Tibial nerve (tissue), 3 donors: ENCODE results near the gene EFNB3.

Experiments used
- POLR2A ChIP-seq, 2 donors: fragments of 450-650 bp; IDR thresholded peaks; one replicate each; pipeline ENCODE4 v1.6.1; 2017; ENCODE audit warnings: antibody characterized with exemption in 2 of 2, mild to moderate bottlenecking in 2 of 2, moderate library complexity in 2 of 2
- TF ChIP-seq, protein P1 (sequence below), 5 experiments: fragments of 200-600 bp in 3 of 5; fragments of 450-650 bp in 2 of 5; sonication (generic) in 3 of 5; IDR thresholded peaks; one replicate each; pipeline ENCODE4 v1.5.1; 2016 to 2019; ENCODE audit warnings: antibody characterized with exemption in 5 of 5, mild to moderate bottlenecking in 3 of 5, moderate library complexity in 2 of 5

DNA sequence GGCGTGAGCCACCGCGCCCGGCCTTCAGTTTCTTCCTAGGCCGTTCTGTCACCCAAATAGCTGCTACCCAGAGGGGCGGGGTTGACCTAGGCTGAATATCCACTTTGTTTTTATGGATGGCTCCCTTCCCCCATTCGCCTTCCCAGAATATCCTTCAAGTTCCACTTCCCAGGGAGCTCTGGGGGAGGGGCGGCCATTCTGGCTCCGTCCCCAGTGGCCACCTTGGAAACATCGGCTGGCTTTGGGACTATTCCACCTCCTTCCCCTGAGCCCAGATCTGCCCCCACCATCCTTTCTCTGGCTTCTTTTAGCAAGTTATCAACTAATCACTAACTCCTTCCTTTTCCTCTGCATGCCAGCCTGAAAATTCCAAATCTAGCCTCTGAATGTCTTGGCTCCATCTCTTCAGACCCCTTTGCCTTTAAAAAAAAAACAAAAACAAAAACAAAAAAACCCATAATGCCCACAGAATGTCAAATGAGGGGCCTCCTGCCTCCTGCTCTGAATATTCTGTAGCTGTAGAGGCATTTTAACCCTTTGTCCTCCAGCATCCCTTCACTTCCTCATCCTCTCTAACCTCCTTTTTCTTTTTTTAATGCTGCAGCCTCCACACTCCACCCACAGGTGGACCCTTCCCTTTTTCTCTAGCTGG, 47.9 kb upstream of the EFNB3 start:
- no peak for TF ChIP-seq POLR2A (IDR thresholded peaks at IDR 0.05)
- TF ChIP-seq, protein P1, sequence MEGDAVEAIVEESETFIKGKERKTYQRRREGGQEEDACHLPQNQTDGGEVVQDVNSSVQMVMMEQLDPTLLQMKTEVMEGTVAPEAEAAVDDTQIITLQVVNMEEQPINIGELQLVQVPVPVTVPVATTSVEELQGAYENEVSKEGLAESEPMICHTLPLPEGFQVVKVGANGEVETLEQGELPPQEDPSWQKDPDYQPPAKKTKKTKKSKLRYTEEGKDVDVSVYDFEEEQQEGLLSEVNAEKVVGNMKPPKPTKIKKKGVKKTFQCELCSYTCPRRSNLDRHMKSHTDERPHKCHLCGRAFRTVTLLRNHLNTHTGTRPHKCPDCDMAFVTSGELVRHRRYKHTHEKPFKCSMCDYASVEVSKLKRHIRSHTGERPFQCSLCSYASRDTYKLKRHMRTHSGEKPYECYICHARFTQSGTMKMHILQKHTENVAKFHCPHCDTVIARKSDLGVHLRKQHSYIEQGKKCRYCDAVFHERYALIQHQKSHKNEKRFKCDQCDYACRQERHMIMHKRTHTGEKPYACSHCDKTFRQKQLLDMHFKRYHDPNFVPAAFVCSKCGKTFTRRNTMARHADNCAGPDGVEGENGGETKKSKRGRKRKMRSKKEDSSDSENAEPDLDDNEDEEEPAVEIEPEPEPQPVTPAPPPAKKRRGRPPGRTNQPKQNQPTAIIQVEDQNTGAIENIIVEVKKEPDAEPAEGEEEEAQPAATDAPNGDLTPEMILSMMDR (IDR thresholded peaks at IDR 0.05) = peak in 1 of 5 experiments; percentile 17
